ENCODE measurements around the gene POLR3K.
"Not testable (repeated sequence)": the region's sequence is repeated elsewhere in the genome, so short reads cannot be mapped to it uniquely, and the experiment has no call there.

POLR3K gene

DNA sequence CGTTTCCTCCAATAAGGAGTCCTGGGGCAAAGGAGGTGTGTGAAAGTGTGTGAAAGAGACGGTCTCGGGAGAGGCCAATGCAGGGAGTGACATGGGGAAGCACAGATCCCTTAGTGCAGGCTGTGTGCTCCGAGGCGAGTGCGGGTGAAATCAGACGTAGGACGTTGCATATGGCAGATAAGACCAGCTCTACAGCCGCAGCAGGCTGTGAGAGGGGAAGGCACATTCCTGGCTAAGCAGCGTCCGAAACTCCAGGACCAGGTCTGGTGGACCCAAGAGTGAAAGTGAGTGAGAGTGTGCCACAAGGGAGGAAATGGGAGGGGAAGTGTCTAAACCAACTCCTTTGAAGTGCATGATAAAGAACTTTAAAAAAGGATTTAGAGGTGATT lies 11.3 kb downstream of the POLR3K start:
- DNase-seq = no peak

DNA sequence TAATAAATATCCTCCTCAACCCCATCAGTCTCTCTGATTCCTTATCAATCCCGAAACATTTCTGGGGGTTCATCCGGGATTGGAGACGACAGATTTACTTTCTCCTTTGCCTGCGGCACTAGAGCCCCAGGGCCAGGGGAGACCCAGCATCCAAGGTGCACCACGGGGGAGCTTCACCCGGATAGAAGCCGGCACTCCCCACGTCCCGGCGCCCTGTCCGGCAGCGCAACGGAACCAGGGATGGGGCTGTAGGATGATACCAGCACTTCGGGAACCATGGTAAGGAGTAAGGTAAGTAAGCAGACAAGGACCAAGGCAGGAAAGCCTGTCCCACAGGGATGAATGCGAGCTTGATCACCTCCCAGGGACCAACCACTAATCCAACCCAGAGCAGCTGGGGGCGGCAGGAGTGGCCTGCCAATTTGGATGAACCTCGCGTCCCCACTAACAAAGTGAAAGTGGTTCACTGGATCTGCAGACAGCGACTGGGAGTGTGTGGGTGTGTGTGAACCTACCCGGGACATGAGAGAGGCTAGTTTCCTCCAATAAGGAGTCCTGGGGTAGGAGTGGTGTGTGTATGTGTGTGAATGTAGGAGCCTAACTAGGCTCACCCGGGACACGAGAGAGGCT lies 11.9 kb downstream of the POLR3K start:
- DNase-seq = no peak

DNA sequence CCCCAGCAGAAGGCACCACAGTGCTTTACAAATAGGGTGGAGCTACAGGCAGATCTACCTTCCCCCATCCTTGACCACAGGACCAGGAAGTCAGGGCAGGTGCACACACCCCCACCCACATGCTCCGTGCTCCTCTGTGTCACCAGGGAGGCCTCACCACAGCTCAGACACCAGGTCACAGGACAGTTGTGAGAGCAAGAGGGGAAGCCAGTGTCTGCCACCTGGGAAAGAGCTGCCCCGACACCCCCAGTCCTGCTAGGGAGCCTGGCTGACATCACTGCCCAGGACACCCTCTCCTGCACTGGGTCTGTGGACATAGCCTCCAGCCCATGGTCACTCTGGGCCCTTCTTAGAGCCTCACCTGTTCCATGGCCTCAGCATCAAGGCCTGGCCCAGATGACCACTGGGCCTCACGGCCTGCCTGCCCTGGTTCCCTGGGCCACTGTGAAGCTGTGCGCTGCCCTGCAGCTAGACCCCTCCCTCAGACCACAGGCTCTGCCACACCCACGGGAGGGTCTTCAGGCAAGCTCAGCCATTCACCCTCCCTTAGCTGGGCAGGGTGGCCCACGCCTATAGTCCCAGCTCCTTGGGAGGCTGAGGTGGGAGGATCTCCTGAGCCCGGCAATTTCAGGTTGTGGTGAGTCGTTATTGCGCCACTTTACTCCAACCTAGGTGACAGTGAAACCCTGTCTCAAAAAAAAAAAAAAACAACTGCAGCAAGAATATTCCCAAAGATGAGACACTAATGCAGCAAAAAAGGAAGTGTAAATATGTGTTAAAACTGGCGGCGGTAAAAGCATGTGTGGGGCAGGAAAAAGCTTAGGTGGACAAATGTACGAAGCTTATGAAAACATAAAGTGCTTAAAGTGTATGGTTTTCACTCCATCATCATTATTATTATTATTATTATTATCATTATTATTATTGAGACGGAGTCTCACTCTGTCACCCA lies 14.2 kb downstream of the POLR3K start:
- DNase-seq = no peak

DNA sequence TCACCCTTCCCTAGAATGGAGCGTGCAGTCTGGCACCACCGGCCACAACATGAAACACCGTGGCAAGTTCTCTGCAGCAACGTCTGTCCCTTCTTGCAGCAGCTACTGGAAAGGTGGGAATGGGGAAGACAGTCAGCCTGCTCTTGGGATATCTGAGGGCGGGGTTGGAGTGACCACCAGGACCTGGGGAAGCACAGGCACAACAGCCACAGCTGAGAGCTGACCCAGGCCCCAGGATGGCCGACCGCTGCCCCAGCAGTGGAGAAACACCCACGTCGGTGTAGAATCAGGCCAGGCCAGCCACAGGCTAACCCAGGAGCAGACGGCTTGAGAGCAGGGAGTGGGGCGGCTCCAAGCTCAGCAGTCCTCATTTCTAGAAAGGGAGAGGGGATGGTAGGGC lies 15.2 kb downstream of the POLR3K start:
- not testable (repeated sequence) for DNase-seq

DNA sequence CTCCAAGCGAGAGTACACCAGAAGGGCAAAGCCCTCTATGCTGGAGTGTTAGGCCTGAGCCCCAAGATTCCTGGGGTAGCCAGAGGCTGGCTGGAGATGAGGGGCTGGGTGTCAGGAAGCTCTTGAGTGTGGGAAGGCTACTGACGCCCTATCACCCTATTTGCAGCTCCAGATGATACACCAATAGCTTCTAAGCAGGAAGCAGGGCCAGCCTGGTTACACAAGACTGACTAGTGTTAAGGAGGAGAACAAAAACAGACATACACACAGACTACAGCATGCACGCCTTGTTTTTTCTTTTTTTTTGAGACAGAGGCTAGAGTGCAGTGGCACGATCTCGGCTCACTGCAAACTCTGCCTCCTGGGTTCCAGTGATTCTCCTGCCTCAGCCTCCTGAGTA lies 15.9 kb downstream of the POLR3K start:
- no peak for DNase-seq

DNA sequence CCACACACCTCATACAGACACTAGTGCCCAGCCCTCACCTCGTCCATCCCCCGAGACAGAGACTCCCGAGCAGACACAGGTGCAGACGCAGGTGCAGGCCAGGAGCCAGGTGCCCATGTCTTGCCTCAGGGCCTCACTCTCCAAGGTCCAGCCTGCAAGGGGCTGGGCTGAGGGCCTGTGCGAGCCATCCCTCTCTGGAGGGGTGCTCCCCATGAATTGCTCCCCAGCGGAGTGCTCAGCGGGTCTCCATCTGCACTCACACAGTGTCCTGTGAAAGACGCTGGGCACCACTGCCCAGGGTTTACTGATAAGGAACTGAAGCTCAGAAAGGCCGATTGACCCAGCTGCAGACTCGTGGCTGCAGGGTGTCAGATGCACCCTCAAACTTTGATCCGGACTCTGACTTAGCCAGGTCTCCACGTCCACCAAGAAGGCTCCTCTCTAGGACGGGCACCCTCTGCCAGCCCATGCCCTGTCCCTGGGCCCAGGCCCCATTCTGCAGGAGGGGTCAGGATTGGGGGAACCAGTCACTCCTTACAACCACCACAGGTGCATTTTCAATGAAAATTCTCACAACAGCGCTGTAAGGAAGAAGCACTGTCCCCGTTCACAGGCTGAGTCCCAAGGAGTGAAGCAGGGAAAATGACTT lies 16.9 kb downstream of the POLR3K start:
- DNase-seq = no peak

DNA sequence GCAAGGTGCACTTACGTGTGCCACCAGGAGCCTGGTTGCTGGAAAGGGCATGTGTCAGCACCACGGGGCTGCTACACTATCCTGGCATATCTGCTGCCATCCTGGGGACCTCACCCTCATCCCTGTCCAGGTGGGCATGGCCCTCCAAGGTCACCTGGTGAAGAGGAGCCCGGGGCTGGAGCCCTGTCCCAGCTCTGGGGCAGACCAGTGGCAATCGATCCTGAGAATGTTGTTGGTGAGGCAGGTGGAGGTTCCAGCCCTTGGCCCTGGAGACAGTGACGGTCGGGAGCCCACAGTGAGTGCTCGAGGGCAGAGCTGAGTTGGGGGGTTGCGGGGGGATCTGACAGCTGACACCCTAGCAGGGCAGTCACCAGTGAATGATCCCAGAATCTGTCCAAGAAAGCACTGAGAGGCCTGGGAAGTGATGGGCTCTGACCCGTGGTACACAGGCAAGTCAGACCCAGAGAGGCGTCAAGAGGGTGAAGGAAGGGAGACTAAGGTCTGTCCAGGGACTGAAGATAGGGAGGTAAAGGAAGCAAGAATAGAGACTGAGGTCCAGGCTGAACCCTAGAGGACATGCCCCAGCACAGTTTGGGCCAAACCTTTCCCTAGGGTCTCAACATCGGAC lies 17.6 kb downstream of the POLR3K start:
- DNase-seq = no peak

DNA sequence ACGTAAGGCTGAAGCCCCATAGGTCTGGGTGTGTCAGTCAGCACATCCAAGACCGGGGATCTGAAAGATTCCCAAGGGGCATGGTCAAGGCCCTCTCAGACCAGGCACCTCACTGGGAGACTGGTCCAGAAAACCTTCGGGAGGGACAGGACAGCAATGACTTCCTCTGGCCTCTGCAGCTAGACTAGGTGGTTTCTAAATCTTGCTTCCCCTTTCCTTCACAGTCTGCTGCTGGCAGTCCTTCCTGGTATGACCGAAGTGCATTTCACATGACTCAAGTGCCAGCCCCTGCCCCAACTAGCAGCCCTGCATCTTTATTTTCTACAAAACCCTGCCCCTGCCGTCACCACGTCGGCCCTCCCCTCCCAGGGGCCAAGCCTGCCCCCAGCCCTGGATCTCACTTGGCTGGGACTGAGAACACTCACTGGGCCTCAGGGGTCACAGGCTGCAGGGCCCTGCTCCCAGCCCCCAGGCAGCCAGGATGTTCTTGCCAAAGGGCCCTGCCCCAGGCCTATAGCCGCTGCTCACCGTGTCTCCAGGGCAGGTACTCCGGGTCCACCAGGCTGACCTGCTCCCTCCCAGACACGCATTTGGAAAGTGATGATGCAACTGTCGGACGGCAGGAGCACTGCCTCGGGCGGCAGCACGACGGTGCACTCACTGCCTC lies 18.3 kb downstream of the POLR3K start:
- DNase-seq = no peak

DNA sequence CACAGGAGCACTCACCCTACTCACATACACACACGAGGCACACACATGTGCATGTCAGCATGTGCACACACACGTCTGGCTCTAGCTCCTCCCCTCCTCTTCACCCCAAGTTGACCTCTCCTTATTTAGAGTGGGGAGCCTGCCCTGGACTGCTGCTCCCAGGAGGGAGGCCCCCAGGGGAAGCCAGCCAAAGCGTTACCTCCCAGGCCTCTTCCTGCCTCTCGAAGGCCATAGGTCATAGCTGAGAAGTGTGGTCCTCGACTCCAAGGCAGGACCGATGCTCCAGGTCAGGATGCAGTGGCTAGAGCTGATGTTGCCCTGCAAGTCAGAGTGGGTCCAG lies 18.8 kb downstream of the POLR3K start:
- no peak for DNase-seq

DNA sequence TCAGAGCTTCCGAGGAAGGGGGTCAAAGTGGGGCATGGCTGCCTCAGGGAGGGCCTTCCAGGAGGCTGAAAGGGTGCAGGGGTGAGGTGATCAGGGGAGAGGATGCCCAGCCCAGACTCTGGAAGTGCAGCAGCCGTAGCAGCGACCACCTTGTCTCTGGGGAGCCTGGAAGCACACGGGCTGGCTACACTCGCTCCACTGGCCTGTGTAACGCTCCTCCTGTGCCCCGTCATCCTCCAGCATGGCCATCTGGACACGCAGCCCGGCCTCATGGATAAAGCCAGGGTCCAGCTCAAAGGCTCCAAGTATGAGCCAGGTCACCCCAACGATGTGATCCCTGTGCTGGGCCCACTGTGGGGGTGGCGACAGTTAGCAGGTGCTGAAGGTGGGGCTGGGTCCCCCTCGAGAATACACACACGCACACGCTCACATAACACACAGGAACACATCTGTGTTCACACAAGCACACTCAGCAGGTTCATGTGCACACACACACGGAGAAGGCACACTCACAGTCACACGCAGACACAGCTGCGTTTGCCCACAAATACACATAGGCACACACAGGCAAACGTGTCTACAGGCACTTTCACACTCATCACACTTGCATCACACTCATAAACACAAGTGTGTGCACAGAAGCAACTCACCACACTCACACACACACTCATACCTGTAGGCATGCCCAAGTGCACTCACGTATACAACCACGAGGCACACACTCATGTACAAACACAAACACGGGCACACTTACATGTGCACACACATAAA lies 19.3 kb downstream of the POLR3K start:
- no peak for DNase-seq

DNA sequence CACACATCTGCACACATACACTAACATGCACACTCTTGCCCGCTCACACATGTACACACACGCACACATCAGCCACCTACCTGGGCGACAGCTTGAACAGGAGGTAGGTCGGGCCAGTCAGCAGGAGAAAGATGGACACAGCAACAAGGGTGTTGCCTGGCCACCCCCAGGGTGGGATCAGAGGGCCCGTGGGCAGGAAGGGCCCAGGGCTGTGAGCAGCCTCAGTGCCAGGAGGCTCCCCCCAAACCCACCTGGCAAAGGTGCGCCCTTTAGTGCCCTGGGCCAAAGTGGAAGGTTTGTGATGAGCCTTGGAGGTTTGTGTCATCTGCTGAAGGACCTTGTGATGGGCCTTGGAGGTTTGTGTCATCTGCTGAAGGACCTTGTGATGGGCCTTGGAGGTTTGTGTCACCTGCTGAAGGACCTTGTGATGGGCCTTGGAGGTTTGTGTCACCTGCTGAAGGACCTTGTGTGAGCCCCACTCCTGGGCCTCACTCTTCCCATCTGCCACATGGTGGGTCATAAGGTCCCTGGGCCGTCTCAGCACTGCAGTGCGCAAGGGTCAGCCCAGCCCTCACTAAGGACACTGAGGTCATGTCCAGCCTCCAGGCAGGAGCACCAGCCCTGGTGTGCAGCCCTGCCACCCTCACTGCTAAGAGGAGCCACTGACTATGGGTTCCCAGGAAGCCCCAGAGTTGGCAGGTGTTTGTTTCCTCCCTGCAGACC lies 20.1 kb downstream of the POLR3K start:
- not testable (repeated sequence) for DNase-seq

DNA sequence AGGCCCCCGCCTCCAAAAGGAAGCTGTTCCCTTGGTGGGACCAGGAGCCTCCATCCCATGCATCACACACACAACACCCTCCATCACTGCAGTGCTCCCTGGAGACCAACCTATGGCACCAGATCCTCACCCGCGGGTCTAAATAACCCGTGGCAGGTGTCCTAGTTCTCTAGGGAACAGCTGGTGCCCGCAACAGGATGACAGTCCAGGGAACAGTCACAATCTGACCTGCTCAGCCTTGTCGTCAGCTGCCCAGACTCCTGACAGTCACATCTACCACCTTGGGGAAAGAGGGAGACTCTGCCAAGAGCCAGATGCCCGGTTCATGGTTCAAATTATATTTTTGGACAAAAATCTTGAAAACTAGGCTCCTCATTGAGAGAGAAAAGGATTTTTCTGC lies 22.8 kb downstream of the POLR3K start:
- DNase-seq = not testable (repeated sequence)

DNA sequence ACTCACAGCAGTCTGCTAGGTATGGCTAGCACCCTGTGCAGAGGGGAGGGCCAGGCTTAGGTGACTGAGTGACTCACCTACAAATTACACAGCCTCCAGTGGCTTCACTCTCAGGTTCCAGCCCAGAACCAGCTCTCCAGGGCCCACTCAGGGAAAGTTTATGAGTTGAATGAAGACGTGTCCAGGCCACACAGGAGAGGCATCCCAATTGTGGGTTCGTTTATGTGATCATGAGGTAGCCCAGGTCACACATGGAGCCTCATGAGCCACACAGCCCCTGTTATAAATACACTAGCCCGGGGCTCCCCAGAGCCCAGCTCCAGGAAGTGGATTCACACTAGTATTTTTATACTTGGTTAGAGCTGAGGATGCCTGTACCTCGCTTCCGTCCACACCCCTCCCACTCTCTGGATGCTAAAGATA lies 27.5 kb downstream of the POLR3K start:
- DNase-seq = not testable (repeated sequence)

DNA sequence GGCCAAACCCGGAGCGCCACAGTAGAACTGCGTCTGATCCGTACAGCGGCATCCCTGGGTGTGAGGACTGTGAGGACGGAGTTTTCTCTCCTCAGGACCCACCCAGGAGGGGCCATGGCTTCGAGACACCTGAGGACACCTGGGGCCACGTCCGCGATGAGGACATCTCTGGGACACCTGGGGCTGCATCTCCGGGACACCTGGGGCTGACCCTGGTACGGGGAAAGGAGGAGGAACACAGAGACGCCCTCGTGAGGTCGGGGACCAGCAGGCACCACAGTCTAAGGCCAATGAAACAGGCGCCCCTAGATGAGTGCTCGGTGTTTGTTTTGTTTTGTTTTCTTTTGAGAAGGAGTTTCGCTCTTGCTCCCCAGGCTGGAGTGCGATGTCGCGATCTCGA lies 29.3 kb downstream of the POLR3K start:
- not testable (repeated sequence) for DNase-seq

DNA sequence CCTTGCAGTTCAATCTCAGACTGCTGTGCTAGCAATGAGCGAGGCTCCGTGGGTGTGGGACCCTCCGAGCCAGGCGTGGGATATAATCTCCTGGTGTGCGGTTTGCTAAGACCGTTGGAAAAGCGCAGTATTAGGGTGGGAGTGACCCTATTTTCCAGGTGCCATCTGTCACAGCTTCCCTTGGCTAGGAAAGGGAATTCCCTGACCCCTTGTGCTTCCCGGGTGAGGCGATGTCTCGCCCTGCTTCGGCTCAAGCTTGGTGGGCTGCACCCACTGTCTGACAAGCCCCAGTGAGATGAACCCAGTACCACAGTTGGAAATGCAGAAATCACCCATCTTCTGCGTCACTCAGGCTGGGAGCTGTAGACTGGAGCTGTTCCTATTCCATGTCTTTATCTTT lies 32.5 kb downstream of the POLR3K start:
- not testable (repeated sequence) for DNase-seq

DNA sequence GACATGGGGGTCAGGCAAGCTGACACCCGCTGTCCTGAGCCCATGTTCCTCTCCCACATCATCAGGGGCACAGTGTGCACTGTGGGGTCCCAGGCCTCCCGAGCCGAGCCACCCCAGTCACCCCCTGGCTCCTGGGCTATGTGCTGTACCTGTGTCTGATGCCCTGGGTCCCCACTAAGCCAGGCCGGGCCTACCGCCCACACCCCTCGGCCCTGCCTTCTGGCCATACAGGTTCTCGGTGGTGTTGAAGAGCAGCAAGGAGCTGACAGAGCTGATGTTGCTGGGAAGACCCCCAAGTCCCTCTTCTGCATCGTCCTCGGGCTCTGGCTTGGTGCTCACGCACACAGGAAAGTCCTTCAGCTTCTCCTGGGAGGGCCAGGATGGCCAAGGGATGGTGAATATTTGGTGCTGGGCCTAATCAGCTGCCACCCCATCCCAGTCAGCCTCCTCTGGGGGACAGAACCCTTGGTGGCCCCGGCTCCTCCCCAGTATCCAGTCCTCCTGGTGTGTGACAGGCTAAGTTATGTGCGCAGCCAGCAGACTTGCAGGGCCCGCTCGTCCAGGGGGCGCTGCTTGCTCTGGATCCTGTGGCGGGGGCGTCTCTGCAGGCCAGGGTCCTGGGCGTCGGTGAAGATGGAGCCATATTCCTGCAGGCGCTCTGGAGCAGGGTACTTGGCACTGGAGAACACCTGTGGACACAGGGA lies 36.2 kb downstream of the POLR3K start:
- DNase-seq = not testable (repeated sequence)

DNA sequence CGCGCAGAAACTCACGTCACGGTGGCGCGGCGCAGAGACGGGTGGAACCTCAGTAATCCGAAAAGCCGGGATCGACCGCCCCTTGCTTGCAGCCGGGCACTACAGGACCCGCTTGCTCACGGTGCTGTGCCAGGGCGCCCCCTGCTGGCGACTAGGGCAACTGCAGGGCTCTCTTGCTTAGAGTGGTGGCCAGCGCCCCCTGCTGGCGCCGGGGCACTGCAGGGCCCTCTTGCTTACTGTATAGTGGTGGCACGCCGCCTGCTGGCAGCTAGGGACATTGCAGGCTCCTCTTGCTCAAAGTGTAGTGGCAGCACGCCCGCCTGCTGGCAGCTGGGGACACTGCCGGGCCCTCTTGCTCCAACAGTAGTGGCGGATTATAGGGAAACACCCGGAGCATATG lies 42.6 kb downstream of the POLR3K start:
- peak; percentile 6 to 72 for DNase-seq

DNA sequence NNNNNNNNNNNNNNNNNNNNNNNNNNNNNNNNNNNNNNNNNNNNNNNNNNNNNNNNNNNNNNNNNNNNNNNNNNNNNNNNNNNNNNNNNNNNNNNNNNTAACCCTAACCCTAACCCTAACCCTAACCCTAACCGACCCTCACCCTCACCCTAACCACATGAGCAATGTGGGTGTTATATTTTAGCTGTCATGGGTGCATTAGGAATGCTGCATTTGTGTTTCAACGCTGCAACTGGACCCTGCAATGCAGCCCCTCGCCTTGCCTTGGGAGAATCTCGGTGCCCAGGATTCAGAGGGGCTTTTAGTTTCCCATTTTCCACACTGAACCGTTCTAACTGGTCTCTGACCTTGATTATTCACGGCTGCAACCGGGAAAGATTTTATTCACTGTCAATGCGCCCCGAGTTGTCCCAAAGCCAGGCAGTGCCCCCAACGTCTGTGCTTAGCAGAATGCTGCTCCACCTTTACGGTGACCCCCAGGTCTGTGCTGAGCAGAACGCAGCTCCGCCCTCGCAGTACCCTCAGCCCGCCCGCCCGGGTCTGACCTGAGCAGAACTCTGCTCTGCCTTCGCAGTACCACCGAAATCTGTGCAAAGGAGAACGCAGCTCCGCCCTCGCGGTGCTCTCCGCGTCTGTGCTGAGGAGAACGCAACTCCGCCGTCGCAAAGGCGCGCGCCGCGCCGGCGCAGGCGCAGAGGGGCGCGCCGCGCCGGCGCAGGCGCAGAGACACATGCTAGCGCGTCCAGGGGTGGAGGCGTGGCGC lies 43.3 kb downstream of the POLR3K start:
- no peak for DNase-seq
